Thyroid gland (tissue), 4 donors: Measurements from ENCODE around the gene PDE6C. TPM values are rescaled to one million over a fixed set of nuclear protein-coding genes. Genes with fewer than 3 reads are reported as not detected.

Source experiments
- DNase-seq, 2 donors: peaks; one replicate each; pipeline ENCODE4 v3.0.0-alpha.2; 2019
- H3K27ac ChIP-seq, 3 donors: fragments of 200-600 bp; sonication (generic); 1 replicate in 2 of 3; 2 replicates in 1 of 3; pipeline ENCODE4 v1.5.1; 2016 to 2019; ENCODE audit warnings: mild to moderate bottlenecking in 1 of 3, moderate library complexity in 1 of 3
- H3K27me3 ChIP-seq: fragments of 200-600 bp; sonication (generic); one replicate; pipeline ENCODE4 v1.5.1; 2019
- H3K36me3 ChIP-seq, 2 donors: fragments of 200-600 bp; sonication (generic); one replicate each; pipeline ENCODE4 v1.5.1; 2016 to 2019
- H3K4me1 ChIP-seq, 2 donors: fragments of 200-600 bp; sonication (generic); one replicate each; pipeline ENCODE4 v1.5.1; 2017 to 2019
- H3K4me3 ChIP-seq, 3 donors: fragments of 200-600 bp; sonication (generic); replicated peaks in 1 of 3; 1 replicate in 2 of 3; 2 replicates in 1 of 3; pipeline ENCODE4 v1.5.1; 2016; ENCODE audit warnings: mild to moderate bottlenecking in 1 of 3
- H3K9me3 ChIP-seq: fragments of 200-600 bp; sonication (generic); one replicate; pipeline ENCODE4 v1.5.1; 2017
- CTCF ChIP-seq, 6 experiments: fragments of 200-600 bp in 3 of 6; fragments of 450-650 bp in 3 of 6; sonication (generic) in 3 of 6; IDR thresholded peaks; one replicate each; pipeline ENCODE4 v1.5.1; 2016 to 2019; ENCODE audit warnings: antibody characterized with exemption in 6 of 6, mild to moderate bottlenecking in 2 of 6, inconsistent platforms in 1 of 6, moderate library complexity in 1 of 6
- POLR2A ChIP-seq, 2 donors: fragments of 450-650 bp; IDR thresholded peaks; one replicate each; pipeline ENCODE4 v1.6.1; 2017; ENCODE audit warnings: antibody characterized with exemption in 2 of 2, mild to moderate bottlenecking in 2 of 2, moderate library complexity in 1 of 2
- WGBS, 2 donors: methylation state at CpG; one replicate each; pipeline ENCODE4 v1.1.5; 2017; 5-methylcytosine and 5-hydroxymethylcytosine counted together
- intact Hi-C: fragments of 100-400 bp; cut with DNase I; formaldehyde crosslinking; loops from one replicate; pipeline ENCODE4 v1.15.1; 2023
- total RNA-seq, 4 donors: library from RNA; depleted of rRNA; stranded (reverse); fragments of >200 nt; gene quantifications; one replicate each; pipeline ENCODE4 v1.2.3, GENCODE V29; 2016

Gene PDE6C
- total RNA-seq, 4 donors from 2014 or later, result not detected

DNA sequence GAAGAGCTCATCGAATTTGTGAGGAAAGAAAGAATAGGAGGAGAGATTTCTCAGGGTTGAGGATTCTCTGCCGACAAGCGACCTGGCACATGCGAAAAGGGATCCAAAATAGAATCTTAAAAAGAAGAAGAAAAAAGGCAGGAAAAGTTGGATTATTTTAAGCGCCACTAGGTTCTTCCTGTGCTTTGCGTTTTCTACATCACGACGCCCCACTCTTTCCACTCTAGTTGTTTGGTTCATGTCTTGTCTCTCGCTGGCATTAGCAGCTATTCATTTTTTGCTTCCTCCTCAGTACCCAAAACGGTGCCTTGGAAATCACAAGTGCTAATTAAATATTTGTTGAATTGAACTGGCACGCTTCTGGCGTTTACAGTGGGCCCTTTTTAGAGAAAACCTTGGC lies 90.7 kb downstream of the PDE6C start:
- intact Hi-C loops, result no loop called here
- no peak for TF ChIP-seq POLR2A (IDR thresholded peaks at IDR 0.05)
- no peak for TF ChIP-seq CTCF (IDR thresholded peaks at IDR 0.05)
- 3 to 5% methylated on average over 12 of the region's 12 CpGs for WGBS, 2 donors

DNA sequence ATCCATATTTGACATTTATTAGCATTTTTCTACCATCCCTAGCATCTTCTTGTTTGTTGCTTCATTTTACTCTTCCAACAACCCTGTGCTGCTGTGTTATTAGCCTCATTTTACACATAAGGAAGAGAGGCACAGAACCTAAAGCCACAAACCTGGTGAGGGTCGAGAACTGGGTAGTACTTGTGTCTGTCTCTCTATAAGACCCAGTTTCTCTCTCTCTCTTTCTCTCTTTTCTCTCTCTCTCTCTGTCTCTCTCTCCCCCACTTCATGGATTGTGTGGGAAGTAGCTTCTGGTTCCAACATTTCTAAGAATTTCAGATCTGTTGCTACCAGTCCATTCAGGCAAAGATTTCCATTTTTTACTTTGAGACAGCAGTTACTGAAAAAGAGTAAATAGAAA lies 91.5 kb downstream of the PDE6C start:
- H3K4me3 ChIP-seq, result no peak overlapping the region
- WGBS, 2 donors, result 67 to 69% methylated on average over 1 of the region's 1 CpG
- no peak overlapping the region for H3K27ac ChIP-seq
- no peaks in the 10 kb centered on the region for H3K9me3 ChIP-seq
- intact Hi-C loops, result no loop called here
- H3K36me3 ChIP-seq, result peaks cover 0 to under 1% of the 10 kb centered on the region in 2 donors
- no peaks in the 10 kb centered on the region for H3K27me3 ChIP-seq
- H3K4me1 ChIP-seq, result peaks cover 0 to 7% of the 10 kb centered on the region in 2 donors
- no peak for DNase-seq
- TF ChIP-seq CTCF (IDR thresholded peaks at IDR 0.05) (no peak), POLR2A (IDR thresholded peaks at IDR 0.05) (no peak)

More for the DNA sequence above, 90.7 kb downstream of the PDE6C start:
- Histone ChIP-seq H3K36me3 (peaks cover 5 to 7% of the 10 kb centered on the region in 2 donors), H3K4me1 (peaks cover 0 to 7% of the 10 kb centered on the region in 2 donors), H3K27me3 (no peaks in the 10 kb centered on the region), H3K9me3 (no peaks in the 10 kb centered on the region), H3K4me3 (peak overlapping the region in 2 of 3 donors; percentile 45 to 56), H3K27ac (peak overlapping the region in 2 of 3 donors; percentile 76 to 79)
- no peak for DNase-seq

DNA sequence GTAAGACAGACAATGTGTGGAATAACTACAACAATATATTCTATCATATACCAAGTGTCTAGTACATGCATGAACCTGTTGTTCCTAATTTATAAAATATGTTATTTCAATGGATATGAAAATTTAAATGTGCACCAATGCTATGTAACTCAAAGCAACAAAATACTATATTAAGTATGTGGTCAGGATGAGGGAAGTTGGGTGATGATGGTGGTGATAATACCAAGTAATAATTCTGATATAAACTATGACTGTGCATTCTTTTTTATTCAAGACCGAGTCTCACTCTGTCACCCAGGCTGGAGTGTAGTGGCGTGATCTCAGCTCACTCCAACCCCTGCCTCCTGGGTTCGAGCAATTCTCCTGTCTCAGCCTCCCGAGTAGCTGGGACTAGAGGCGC lies 92.1 kb downstream of the PDE6C start:
- intact Hi-C loops, result no loop called here
- no peaks in the 10 kb centered on the region for H3K9me3 ChIP-seq
- peaks cover 0 to 7% of the 10 kb centered on the region in 2 donors for H3K4me1 ChIP-seq
- no peak for DNase-seq
- TF ChIP-seq POLR2A (IDR thresholded peaks at IDR 0.05) (no peak), CTCF (IDR thresholded peaks at IDR 0.05) (no peak)
- no peak overlapping the region for H3K4me3 ChIP-seq
- H3K27ac ChIP-seq, result no peak overlapping the region
- 94 to 96% methylated on average over 5 of the region's 5 CpGs for WGBS, 2 donors
- no peaks in the 10 kb centered on the region for H3K27me3 ChIP-seq
- H3K36me3 ChIP-seq, result no peaks in the 10 kb centered on the region

DNA sequence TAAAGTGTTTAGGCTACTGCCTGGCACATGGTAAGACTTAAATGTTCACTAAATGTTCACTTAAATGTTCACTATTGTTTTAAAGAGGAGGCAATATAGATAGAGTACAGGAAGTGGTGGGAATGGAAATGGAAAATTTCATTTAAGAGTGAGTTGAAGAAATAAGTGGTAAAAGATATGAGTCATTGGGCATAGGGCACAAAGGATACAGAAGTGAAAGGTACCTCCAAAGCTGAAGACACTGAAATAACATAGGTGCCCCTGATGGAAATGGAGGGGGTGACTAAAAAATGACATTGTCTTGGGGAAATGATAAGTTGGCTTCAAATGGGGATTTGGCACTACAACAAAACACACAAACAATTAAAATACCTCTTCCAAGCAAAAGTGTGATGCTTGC lies 95.3 kb downstream of the PDE6C start:
- Histone ChIP-seq H3K27ac (no peak overlapping the region), H3K4me1 (no peaks in the 10 kb centered on the region), H3K36me3 (no peaks in the 10 kb centered on the region), H3K27me3 (no peaks in the 10 kb centered on the region), H3K4me3 (no peak overlapping the region), H3K9me3 (no peaks in the 10 kb centered on the region)
- intact Hi-C loops, result no loop called here
- TF ChIP-seq POLR2A (IDR thresholded peaks at IDR 0.05), result no peak
- TF ChIP-seq CTCF (IDR thresholded peaks at IDR 0.05), result no peak
- DNase-seq, result no peak

GRCh38 chr10:93710333-93710909 lies 98.1 kb downstream of the PDE6C start:
- Histone ChIP-seq H3K4me3 (no peak overlapping the region), H3K36me3 (no peaks in the 10 kb centered on the region), H3K9me3 (no peaks in the 10 kb centered on the region), H3K27ac (no peak overlapping the region), H3K27me3 (no peaks in the 10 kb centered on the region), H3K4me1 (no peaks in the 10 kb centered on the region)
- intact Hi-C loops, result no loop called here
- TF ChIP-seq POLR2A (IDR thresholded peaks at IDR 0.05), result no peak
- no peak for TF ChIP-seq CTCF (IDR thresholded peaks at IDR 0.05)
- WGBS, 2 donors, result 36 to 41% methylated on average over 5 of the region's 5 CpGs
- no peak for DNase-seq
